ENCODE measurements around the gene MIF.
A peak's percentile ranks its signal among the peaks of the same experiment; 100 is the strongest.
"Not testable (repeated sequence)": the region's sequence is repeated elsewhere in the genome, so short reads cannot be mapped to it uniquely, and the experiment has no call there.

Gene MIF

GRCh38 chr22:23904573-23905254 lies 10.5 kb downstream of the MIF start:
- no peak for DNase-seq

GRCh38 chr22:23906641-23907040 lies 12.5 kb downstream of the MIF start:
- DNase-seq, result no peak

GRCh38 chr22:23907423-23907822 lies 13.2 kb downstream of the MIF start:
- not testable (repeated sequence) for DNase-seq

GRCh38 chr22:23908587-23909205 lies 14.5 kb downstream of the MIF start:
- DNase-seq, result no peak

- no peak for DNase-seq
These were observed 15.2 kb downstream of the MIF start for GRCh38 chr22:23909296-23909898.

GRCh38 chr22:23910496-23911190 lies 16.5 kb downstream of the MIF start:
- no peak for DNase-seq

GRCh38 chr22:23911318-23911980 lies 17.3 kb downstream of the MIF start:
- no peak for DNase-seq

- no peak for DNase-seq
These were observed 18.2 kb downstream of the MIF start for GRCh38 chr22:23912293-23912903.

GRCh38 chr22:23913306-23913660 lies 19.1 kb downstream of the MIF start:
- no peak for DNase-seq

- peak; percentile 100 for DNase-seq
These were observed 19.6 kb downstream of the MIF start for GRCh38 chr22:23913661-23914353.

GRCh38 chr22:23915290-23915689 lies 21.1 kb downstream of the MIF start:
- no peak for DNase-seq

GRCh38 chr22:23920267-23920611 lies 26.1 kb downstream of the MIF start:
- not testable (repeated sequence) for DNase-seq

- not testable (repeated sequence) for DNase-seq
These were observed 27.5 kb downstream of the MIF start for GRCh38 chr22:23921586-23922201.

GRCh38 chr22:23922921-23923320 lies 28.7 kb downstream of the MIF start:
- DNase-seq, result no peak

- DNase-seq, result no peak
These were observed 30.9 kb downstream of the MIF start for GRCh38 chr22:23925020-23925606.

GRCh38 chr22:23926561-23926960 lies 32.4 kb downstream of the MIF start:
- DNase-seq, result no peak

- peak; percentile 56 for DNase-seq
These were observed 44.3 kb downstream of the MIF start for GRCh38 chr22:23938328-23939016.

GRCh38 chr22:23939017-23939357 lies 44.8 kb downstream of the MIF start:
- DNase-seq, result no peak

GRCh38 chr22:23940166-23940565 lies 46.0 kb downstream of the MIF start:
- not testable (repeated sequence) for DNase-seq

Data from hematopoietic multipotent progenitor cell treated with erythropoietin and hydrocortisone succinate and interleukin-3 and kit ligand, for 6 days (in vitro differentiated cells).